CD4-positive, alpha-beta T cell (primary cell): Measurements from ENCODE around the gene GLB1L3. TPM values are rescaled to one million over a fixed set of nuclear protein-coding genes. Genes with fewer than 3 reads are reported as not detected.

Experiments
- ATAC-seq: fragments of 200-7000 bp; cut with Tn5 transposase; one replicate; pipeline ENCODE4 v1.10.0; 2022; ENCODE audit warnings: mild to moderate bottlenecking; ENCODE audit not compliant: poor library complexity
- CTCF ChIA-PET: fragments of 350-600 bp; sonication (Branson Sonifier 250); formaldehyde crosslinking; loops from one replicate; lab custom pipeline; 2021; ENCODE audit warnings: antibody characterized with exemption, inconsistent platforms; lab: Charles Lee
- POLR2A ChIA-PET: fragments of 350-600 bp; sonication (Branson Sonifier 250); formaldehyde crosslinking; loops from one replicate; lab custom pipeline; 2021; ENCODE audit warnings: antibody characterized with exemption, inconsistent platforms; lab: Charles Lee
- DNase-seq, 14 experiments: peaks; one replicate each; pipeline ENCODE4 v3.0.0-alpha.2; 2013 to 2020; ENCODE audit warnings: mixed read lengths in 2 of 14
- H3K27ac ChIP-seq, 2 donors: one replicate each; pipeline versions ENCODE4 v1.5.1 to v1.7.0; 2013; ENCODE audit warnings: low read length in 2 of 2, low read depth in 1 of 2, mild to moderate bottlenecking in 1 of 2
- H3K27me3 ChIP-seq, 2 experiments: 1 replicate in 1 of 2; 2 replicates in 1 of 2; pipeline versions ENCODE4 v1.6.1 to v1.7.0; 2013; ENCODE audit warnings: low read length in 2 of 2, control low read depth in 1 of 2, mild to moderate bottlenecking in 1 of 2, moderate library complexity in 1 of 2; ENCODE audit not compliant: insufficient read depth in 2 of 2, control insufficient read depth in 1 of 2
- H3K36me3 ChIP-seq: one replicate; pipeline ENCODE4 v1.6.1; 2013; ENCODE audit warnings: low read length, control low read depth; ENCODE audit not compliant: insufficient read depth
- H3K4me1 ChIP-seq: one replicate; pipeline ENCODE4 v1.6.1; 2013; ENCODE audit warnings: low read length, control low read depth; ENCODE audit not compliant: insufficient read depth
- H3K4me3 ChIP-seq: one replicate; pipeline ENCODE4 v1.5.1; 2013; ENCODE audit warnings: mild to moderate bottlenecking, low read length, moderate library complexity
- H3K9me3 ChIP-seq, 2 experiments: 1 replicate in 1 of 2; 2 replicates in 1 of 2; pipeline versions ENCODE4 v1.6.1 to v1.7.0; 2013; ENCODE audit warnings: low read length in 2 of 2, mild to moderate bottlenecking in 2 of 2, control low read depth in 1 of 2, moderate library complexity in 1 of 2; ENCODE audit not compliant: control insufficient read depth in 1 of 2, insufficient read depth in 1 of 2
- H3K27ac Mint-ChIP-seq: one replicate; pipeline ENCODE4 v1.8.0; 2020; ENCODE audit warnings: mixed read lengths
- H3K27me3 Mint-ChIP-seq: one replicate; pipeline ENCODE4 v1.8.0; 2021; ENCODE audit warnings: mixed read lengths
- H3K36me3 Mint-ChIP-seq: one replicate; pipeline ENCODE4 v1.8.0; 2021; ENCODE audit warnings: low read depth, mixed read lengths
- H3K4me1 Mint-ChIP-seq: one replicate; pipeline ENCODE4 v1.8.0; 2021; ENCODE audit warnings: low read depth, mixed read lengths
- H3K4me3 Mint-ChIP-seq: one replicate; pipeline ENCODE4 v1.8.0; 2020; ENCODE audit warnings: mild to moderate bottlenecking, mixed read lengths
- H3K9me3 Mint-ChIP-seq: one replicate; pipeline ENCODE4 v1.8.0; 2020; ENCODE audit warnings: mixed read lengths
- intact Hi-C, 2 experiments: fragments of 100-400 bp; cut with DNase I in 1 of 2; cut with micrococcal nuclease in 1 of 2; formaldehyde crosslinking; loops; one replicate each; pipeline versions ENCODE4 v1.15.1 to v1.9.0; 2023 to 2025; cut with DNase I, micrococcal nuclease
- total RNA-seq, 174 experiments: library from RNA in 2 of 174; stranded (reverse) in 2 of 174; gene quantifications; one replicate each; pipeline ENCODE4 v1.2.3 and lab custom pipeline; 2021 to 2026
- TF ChIP-seq, protein P1 (sequence below): fragments of 200-600 bp; IDR thresholded peaks from one replicate; pipeline ENCODE4 v1.8.0; 2022; ENCODE audit warnings: antibody characterized with exemption, mild to moderate bottlenecking

Gene GLB1L3
- total RNA-seq, 2 experiments from 2014 or later: 1.3 to 1.5 TPM

DNA sequence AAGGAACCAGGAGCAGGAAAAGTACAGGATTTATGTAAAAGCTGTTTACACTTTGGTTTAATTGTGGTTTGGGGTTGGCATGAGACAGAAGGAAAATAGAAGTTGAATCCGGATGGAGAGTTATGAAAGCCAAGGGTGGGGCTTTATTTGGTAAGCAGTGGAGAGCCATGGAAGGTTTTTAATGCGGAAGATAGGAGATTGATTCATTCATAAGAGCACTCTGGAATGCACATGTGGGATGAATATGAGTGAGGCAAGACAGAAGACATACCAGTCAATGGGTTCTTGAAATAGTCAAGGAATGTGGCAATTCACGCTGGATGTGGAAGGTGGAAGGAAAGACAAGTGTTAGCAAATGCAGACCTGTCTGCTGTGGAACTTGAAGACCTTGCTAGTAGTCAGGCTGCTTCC lies 9.3 kb upstream of the GLB1L3 start:
- H3K4me3 ChIP-seq: no peak overlapping the region
- no peaks in the 10 kb centered on the region for H3K27me3 ChIP-seq
- no peaks in the 10 kb centered on the region for H3K9me3 ChIP-seq
- H3K36me3 ChIP-seq: peaks cover 16% of the 10 kb centered on the region
- Mint-ChIP-seq H3K27ac (no peak overlapping the region), H3K27me3 (no peaks in the 10 kb centered on the region), H3K4me3 (no peak overlapping the region), H3K4me1 (peaks cover 27% of the 10 kb centered on the region), H3K36me3 (peaks cover 20% of the 10 kb centered on the region), H3K9me3 (no peaks in the 10 kb centered on the region)
- peaks cover 19% of the 10 kb centered on the region for H3K4me1 ChIP-seq
- ChIA-PET POLR2A (interaction anchor here (1.3 kb wide), 1 partner anchor 13 kb away, joined by 4 read pairs; the partner anchor contains the start of genes ACAD8 and THYN1), CTCF (interaction anchor here (0.9 to 3.6 kb wide), 2 partner anchors 9 to 60 kb away, joined by 3 to 14 read pairs; partner anchors contain the start of gene GLB1L3)
- intact Hi-C loops: no loop called here
- TF ChIP-seq, protein P1, sequence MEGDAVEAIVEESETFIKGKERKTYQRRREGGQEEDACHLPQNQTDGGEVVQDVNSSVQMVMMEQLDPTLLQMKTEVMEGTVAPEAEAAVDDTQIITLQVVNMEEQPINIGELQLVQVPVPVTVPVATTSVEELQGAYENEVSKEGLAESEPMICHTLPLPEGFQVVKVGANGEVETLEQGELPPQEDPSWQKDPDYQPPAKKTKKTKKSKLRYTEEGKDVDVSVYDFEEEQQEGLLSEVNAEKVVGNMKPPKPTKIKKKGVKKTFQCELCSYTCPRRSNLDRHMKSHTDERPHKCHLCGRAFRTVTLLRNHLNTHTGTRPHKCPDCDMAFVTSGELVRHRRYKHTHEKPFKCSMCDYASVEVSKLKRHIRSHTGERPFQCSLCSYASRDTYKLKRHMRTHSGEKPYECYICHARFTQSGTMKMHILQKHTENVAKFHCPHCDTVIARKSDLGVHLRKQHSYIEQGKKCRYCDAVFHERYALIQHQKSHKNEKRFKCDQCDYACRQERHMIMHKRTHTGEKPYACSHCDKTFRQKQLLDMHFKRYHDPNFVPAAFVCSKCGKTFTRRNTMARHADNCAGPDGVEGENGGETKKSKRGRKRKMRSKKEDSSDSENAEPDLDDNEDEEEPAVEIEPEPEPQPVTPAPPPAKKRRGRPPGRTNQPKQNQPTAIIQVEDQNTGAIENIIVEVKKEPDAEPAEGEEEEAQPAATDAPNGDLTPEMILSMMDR: no peak
- DNase-seq: no peak
- H3K27ac ChIP-seq: no peak overlapping the region
- no peak for ATAC-seq

DNA sequence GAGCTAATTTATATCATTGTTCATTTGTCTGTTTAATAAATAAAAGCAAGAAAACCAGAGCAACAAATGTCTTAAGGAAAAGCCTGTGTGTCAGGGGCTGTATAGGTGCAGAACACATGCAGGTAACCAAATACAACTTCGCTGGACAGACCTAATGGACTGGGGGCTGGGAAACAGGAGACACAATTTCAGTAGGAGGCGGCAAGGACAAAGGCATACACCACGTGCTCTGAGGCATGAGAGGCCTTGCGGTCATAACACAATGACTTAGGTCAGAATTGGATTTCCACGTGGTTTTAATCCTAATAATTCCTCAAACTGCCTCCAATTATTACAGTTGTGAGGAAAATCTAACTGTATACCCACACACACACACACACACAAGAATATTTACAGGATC lies 8.7 kb upstream of the GLB1L3 start:
- no peak for ATAC-seq
- Mint-ChIP-seq H3K9me3 (no peaks in the 10 kb centered on the region), H3K27me3 (no peaks in the 10 kb centered on the region), H3K4me3 (no peak overlapping the region), H3K4me1 (peaks cover 31% of the 10 kb centered on the region), H3K36me3 (peaks cover 16% of the 10 kb centered on the region), H3K27ac (no peak overlapping the region)
- no peak overlapping the region for H3K27ac ChIP-seq
- ChIA-PET CTCF (interaction anchor here (3.6 kb wide), 1 partner anchor 8 kb away, joined by 14 read pairs; the partner anchor contains the start of gene GLB1L3), POLR2A (no interaction called here)
- no peak for DNase-seq
- intact Hi-C loops: no loop called here
- H3K9me3 ChIP-seq: no peaks in the 10 kb centered on the region
- TF ChIP-seq, protein P1: no peak
- no peaks in the 10 kb centered on the region for H3K27me3 ChIP-seq
- H3K4me1 ChIP-seq: peaks cover 21% of the 10 kb centered on the region
- H3K4me3 ChIP-seq: no peak overlapping the region
- peaks cover 11% of the 10 kb centered on the region for H3K36me3 ChIP-seq

DNA sequence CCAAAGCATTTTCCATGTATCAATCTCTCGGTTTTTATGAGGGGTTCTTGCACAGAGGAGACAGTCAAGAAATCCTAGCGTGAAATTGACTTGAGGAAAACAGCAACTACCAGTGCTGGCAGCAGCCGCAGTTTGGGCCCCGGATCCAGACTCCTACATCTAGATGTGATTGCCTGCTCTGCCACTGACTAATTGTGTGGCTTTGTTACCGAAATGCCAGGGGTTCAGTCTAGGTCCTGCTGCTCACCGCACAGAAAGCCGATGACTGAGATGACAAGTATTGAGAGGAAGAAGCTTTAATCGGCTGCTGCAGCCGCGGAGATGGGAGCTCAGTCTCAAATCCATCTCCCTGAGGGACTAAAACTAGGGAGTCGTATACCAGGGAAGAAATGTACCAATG lies 8.2 kb upstream of the GLB1L3 start:
- TF ChIP-seq, protein P1: no peak
- Histone ChIP-seq H3K4me3 (no peak overlapping the region), H3K27me3 (no peaks in the 10 kb centered on the region), H3K36me3 (peaks cover 5% of the 10 kb centered on the region), H3K4me1 (peaks cover 26% of the 10 kb centered on the region), H3K9me3 (no peaks in the 10 kb centered on the region), H3K27ac (no peak overlapping the region)
- DNase-seq (no peak), ATAC-seq (no peak)
- Mint-ChIP-seq H3K4me1 (peaks cover 36% of the 10 kb centered on the region), H3K4me3 (no peak overlapping the region), H3K27me3 (no peaks in the 10 kb centered on the region), H3K36me3 (peaks cover 11% of the 10 kb centered on the region), H3K9me3 (no peaks in the 10 kb centered on the region), H3K27ac (no peak overlapping the region)
- intact Hi-C loops: no loop called here
- POLR2A ChIA-PET: no interaction called here
- CTCF ChIA-PET: no interaction called here
